Vagina (tissue), 2 donors: ENCODE data around the gene DNM3. TPM values are rescaled to one million over a fixed set of nuclear protein-coding genes. Genes with fewer than 3 reads are reported as not detected.

Source experiments
- DNase-seq, 2 donors: peaks; one replicate each; pipeline ENCODE4 v3.0.0-alpha.2; 2017; ENCODE audit errors: extremely low spot score in 2 of 2
- H3K27ac ChIP-seq: fragments of 200-600 bp; sonication (generic); one replicate; pipeline ENCODE4 v1.5.1; 2019
- H3K27me3 ChIP-seq: fragments of 200-600 bp; sonication (generic); one replicate; pipeline ENCODE4 v1.5.1; 2019
- H3K36me3 ChIP-seq, 2 donors: fragments of 200-600 bp; sonication (generic); one replicate each; pipeline ENCODE4 v1.5.1; 2017 to 2019
- H3K4me1 ChIP-seq: fragments of 200-600 bp; sonication (generic); one replicate; pipeline ENCODE4 v1.5.1; 2019
- H3K4me3 ChIP-seq, 2 donors: fragments of 200-600 bp; sonication (generic); 1 replicate in 1 of 2; 2 replicates in 1 of 2; pipeline ENCODE4 v1.5.1; 2016 to 2019
- H3K9me3 ChIP-seq: fragments of 200-600 bp; sonication (generic); one replicate; pipeline ENCODE4 v1.5.1; 2019
- POLR2A ChIP-seq, 2 donors: fragments of 450-650 bp; IDR thresholded peaks; one replicate each; pipeline ENCODE4 v1.6.1; 2017; ENCODE audit warnings: antibody characterized with exemption in 2 of 2, mild to moderate bottlenecking in 2 of 2, moderate library complexity in 2 of 2
- POLR2AphosphoS5 ChIP-seq, 2 donors: sonication (generic); formaldehyde crosslinking; IDR thresholded peaks; one replicate each; pipeline ENCODE4 v1.9.0; 2017; ENCODE audit warnings: antibody characterized with exemption in 2 of 2, mild to moderate bottlenecking in 2 of 2, low read depth in 1 of 2; ENCODE audit not compliant: insufficient read depth in 1 of 2
- intact Hi-C: fragments of 100-400 bp; cut with DNase I; formaldehyde crosslinking; loops from one replicate; pipeline ENCODE4 v1.15.1; 2023
- total RNA-seq: library from RNA; depleted of rRNA; stranded (reverse); fragments of >200 nt; gene quantifications from one replicate; pipeline ENCODE4 v1.2.3, GENCODE V29; 2016
- TF ChIP-seq, protein P1 (sequence below), 3 experiments: fragments of 450-650 bp in 2 of 3; fragments of 200-600 bp in 1 of 3; sonication (generic) in 1 of 3; IDR thresholded peaks; one replicate each; pipeline ENCODE4 v1.5.1; 2017 to 2019; ENCODE audit warnings: antibody characterized with exemption in 3 of 3, mild to moderate bottlenecking in 2 of 3, moderate library complexity in 2 of 3

DNM3 gene
- total RNA-seq, 1 donor from 2014 or later: 15.5 TPM

DNA sequence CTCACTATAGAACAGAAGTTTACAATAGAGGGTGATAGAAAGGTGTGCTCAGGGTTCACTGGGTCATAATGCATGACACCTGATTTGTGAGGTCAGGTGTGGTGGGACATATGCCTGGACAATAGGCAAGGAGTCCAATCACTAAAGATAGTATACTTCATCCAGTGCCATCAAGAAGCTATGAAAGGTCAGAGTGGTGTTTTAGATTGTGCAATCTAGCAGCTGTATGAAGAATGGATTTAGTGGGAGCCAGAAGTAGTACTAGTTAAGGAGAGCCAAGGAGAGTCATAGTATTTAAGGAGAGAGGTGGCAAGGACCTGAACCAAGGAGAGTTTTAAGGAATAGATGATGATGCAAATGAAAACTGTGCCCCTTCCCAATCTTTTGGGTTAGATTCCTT is 498.5 kb downstream of the DNM3 start:
- no peak for DNase-seq
- Histone ChIP-seq H3K4me3 (no peak overlapping the region), H3K27me3 (no peaks in the 10 kb centered on the region), H3K27ac (no peak overlapping the region), H3K4me1 (peaks cover 22% of the 10 kb centered on the region), H3K9me3 (no peaks in the 10 kb centered on the region), H3K36me3 (no peaks in the 10 kb centered on the region)
- intact Hi-C loops: no loop called here
- no peak for TF ChIP-seq POLR2A (IDR thresholded peaks at IDR 0.05)
- TF ChIP-seq, protein P1, sequence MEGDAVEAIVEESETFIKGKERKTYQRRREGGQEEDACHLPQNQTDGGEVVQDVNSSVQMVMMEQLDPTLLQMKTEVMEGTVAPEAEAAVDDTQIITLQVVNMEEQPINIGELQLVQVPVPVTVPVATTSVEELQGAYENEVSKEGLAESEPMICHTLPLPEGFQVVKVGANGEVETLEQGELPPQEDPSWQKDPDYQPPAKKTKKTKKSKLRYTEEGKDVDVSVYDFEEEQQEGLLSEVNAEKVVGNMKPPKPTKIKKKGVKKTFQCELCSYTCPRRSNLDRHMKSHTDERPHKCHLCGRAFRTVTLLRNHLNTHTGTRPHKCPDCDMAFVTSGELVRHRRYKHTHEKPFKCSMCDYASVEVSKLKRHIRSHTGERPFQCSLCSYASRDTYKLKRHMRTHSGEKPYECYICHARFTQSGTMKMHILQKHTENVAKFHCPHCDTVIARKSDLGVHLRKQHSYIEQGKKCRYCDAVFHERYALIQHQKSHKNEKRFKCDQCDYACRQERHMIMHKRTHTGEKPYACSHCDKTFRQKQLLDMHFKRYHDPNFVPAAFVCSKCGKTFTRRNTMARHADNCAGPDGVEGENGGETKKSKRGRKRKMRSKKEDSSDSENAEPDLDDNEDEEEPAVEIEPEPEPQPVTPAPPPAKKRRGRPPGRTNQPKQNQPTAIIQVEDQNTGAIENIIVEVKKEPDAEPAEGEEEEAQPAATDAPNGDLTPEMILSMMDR (IDR thresholded peaks at IDR 0.05): no peak

DNA sequence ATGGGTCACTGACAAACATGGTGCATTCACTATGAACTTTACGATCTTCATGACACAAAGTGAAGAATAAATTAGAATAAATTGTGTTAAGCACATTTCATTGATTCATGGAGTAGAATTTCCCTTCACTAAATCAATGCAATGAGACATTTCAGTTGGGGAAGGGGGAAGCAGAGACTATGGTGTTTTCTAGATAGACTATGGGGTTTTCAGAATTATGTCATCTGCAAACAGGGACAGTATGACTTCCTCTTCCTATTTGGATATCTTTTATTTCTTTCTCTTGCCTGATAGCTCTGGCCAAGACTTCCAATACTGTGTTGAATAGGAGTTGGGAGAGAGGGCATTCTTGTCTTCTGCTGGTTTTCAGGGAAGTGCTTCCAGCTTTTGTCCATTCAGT is 499.2 kb downstream of the DNM3 start:
- H3K36me3 ChIP-seq: no peaks in the 10 kb centered on the region
- H3K4me1 ChIP-seq: peaks cover 22% of the 10 kb centered on the region
- intact Hi-C loops: no loop called here
- DNase-seq: no peak
- TF ChIP-seq POLR2AphosphoS5 (IDR thresholded peaks at IDR 0.05; ENCODE audit: insufficient read depth in 1 of 2, low read depth in 1 of 2): no peak
- TF ChIP-seq, protein P1 (IDR thresholded peaks at IDR 0.05): no peak
- TF ChIP-seq POLR2A (IDR thresholded peaks at IDR 0.05): no peak
- H3K27ac ChIP-seq: no peak overlapping the region
- no peaks in the 10 kb centered on the region for H3K27me3 ChIP-seq
- no peaks in the 10 kb centered on the region for H3K9me3 ChIP-seq
- no peak overlapping the region for H3K4me3 ChIP-seq

DNA sequence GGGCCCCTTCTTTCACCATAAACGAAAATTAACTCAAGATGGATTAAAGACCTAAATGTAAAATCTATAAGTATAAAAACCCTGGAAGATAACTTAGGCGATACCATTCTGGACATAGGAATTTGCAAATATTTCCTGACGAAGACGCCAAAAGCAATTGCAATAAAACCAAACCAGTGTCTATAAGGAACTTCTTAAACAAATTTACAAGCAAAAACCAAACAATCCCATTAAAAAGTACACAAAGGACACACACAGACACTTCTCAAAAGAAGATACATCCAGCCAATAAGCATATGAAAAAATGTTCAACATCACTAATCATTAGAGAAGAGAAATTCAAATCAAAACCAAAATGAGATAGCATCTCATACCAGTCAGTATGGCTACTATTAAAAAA is 500.4 kb downstream of the DNM3 start:
- Histone ChIP-seq H3K9me3 (no peaks in the 10 kb centered on the region), H3K27me3 (no peaks in the 10 kb centered on the region), H3K27ac (no peak overlapping the region), H3K36me3 (no peaks in the 10 kb centered on the region), H3K4me1 (peaks cover 22% of the 10 kb centered on the region), H3K4me3 (no peak overlapping the region)
- TF ChIP-seq POLR2AphosphoS5 (IDR thresholded peaks at IDR 0.05; ENCODE audit: insufficient read depth in 1 of 2, low read depth in 1 of 2): no peak
- TF ChIP-seq, protein P1 (IDR thresholded peaks at IDR 0.05): no peak
- TF ChIP-seq POLR2A (IDR thresholded peaks at IDR 0.05): no peak
- DNase-seq: no peak
- intact Hi-C loops: no loop called here

DNA sequence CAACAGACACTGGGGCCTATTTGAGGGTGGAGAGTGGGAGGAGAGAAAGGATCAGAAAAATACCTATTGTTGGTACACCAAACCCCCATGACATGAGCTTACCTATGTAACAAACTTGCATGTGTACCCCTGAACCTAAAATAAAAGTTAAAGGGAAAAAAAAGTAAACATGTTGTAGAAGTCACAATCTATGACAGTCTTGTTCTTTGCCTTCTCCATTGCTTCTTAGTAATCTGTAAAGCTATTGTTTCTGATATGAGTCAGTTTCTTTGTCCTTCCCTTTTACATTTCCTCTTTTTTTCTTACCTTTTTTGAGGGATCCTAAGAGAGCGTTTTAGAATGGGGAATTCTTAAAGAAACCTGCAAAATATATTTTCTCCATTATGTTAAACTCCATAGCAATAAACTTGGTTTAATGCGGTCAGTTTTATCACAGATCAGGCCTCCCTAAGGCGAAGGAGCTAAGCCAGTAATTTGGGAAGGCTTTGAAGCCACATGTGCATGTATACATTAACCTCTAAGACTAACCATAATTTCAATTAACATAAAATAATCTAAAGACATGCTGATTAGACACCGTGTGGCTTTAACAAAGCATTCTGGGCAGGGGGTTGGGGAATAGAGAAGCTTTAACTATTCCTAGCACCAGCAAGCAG is 501.4 kb downstream of the DNM3 start:
- H3K27ac ChIP-seq: peak overlapping the region; percentile 51
- H3K4me3 ChIP-seq: no peak overlapping the region
- no peak for TF ChIP-seq POLR2A (IDR thresholded peaks at IDR 0.05)
- no peak for TF ChIP-seq POLR2AphosphoS5 (IDR thresholded peaks at IDR 0.05; ENCODE audit: insufficient read depth in 1 of 2, low read depth in 1 of 2)
- TF ChIP-seq, protein P1 (IDR thresholded peaks at IDR 0.05): no peak
- H3K9me3 ChIP-seq: no peaks in the 10 kb centered on the region
- H3K36me3 ChIP-seq: no peaks in the 10 kb centered on the region
- H3K27me3 ChIP-seq: no peaks in the 10 kb centered on the region
- intact Hi-C loops: no loop called here
- DNase-seq: no peak
- H3K4me1 ChIP-seq: peaks cover 22% of the 10 kb centered on the region

DNA sequence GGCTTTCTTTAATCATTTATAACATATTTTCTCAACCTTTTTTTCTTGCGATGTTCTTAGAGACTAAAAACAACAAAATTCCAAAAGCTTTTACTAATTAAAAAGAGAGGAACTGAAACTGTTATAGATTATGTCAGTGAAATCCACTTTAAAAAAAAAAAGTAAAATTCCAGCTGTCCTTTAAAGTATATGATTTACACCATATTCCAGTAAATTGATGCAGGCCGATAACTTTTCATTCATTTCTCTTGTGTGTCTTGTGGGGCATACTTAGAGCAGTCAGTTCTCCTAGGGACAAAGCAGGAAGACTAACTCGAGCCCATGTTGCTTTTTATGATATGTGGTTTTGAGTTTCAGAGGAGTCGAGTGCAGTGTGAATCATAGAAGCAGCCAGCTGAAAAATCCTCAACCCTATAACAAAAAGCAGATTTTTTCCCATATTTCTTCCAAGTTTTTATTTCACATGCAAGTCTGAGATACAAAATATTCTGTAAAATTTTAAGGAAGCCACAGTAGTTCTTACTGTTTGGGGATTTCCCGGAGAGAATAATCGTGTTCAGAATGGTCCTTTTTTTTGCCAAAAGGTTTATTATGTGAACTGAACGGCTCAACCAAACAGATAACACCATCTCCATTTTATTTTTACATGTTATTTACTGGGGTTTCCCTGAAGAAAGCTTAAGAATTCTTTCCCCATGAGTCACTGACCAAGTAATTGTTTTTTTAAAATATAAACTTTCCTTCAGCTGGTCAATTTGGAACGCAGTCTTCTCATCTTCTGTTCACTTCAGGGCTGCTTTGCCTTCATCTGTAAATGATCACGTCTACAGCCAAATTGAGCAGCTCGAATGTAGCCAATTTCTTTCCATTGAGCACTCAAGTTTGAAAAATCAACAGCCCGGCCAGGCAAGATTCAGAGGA is 502.2 kb downstream of the DNM3 start:
- Histone ChIP-seq H3K36me3 (no peaks in the 10 kb centered on the region), H3K27me3 (no peaks in the 10 kb centered on the region), H3K4me1 (peaks cover 22% of the 10 kb centered on the region), H3K9me3 (no peaks in the 10 kb centered on the region), H3K4me3 (no peak overlapping the region), H3K27ac (peak overlapping the region; percentile 51)
- intact Hi-C loops: no loop called here
- DNase-seq: no peak
- TF ChIP-seq POLR2AphosphoS5 (IDR thresholded peaks at IDR 0.05; ENCODE audit: insufficient read depth in 1 of 2, low read depth in 1 of 2) (peak in 1 of 2 donors; percentile 30), POLR2A (IDR thresholded peaks at IDR 0.05) (no peak)
- TF ChIP-seq, protein P1 (IDR thresholded peaks at IDR 0.05): no peak
